22Rv1 (cell line): ENCODE results near the gene CADM1.

Experiments used
- H3K27ac ChIP-seq: fragments of 450-650 bp; 2 replicates; pipeline ENCODE4 v1.5.1; 2017
- CTCF ChIP-seq: fragments of 450-650 bp; IDR thresholded peaks from 2 replicates; pipeline ENCODE4 v1.5.1; 2017; ENCODE audit warnings: mild to moderate bottlenecking
- ZFX ChIP-seq: fragments of 450-650 bp; IDR thresholded peaks from 2 replicates; pipeline ENCODE4 v1.6.1; 2017; ENCODE audit warnings: antibody characterized with exemption, borderline replicate concordance

CADM1 gene

DNA sequence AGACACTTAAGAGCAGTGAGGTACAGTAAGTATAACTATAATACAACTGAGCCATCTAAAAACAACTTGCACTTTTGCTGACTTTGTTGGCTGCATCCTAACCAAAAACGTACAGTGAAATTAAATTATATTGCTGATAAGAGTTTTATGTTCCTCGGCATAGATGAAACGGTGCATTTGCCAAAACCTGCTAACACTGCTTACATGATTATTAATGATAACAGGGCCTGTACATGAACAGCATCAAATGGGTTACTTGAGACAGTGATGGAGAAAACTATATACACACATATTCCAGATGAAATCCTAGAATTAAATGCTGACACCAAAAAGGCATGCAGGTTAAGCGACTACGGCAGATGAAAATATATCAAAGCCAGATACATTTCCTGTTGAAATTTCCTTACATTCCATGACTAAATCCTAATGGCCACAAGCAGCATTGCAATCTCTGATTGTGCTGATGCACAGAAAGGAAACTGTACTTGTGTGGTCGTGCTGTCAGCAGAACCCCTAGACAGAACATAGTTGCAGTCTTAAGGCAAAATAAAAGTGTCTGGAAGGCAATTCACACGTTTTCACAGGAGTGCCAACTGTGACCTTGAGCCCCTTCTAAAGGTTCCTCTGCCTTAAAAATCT lies 143.9 kb downstream of the CADM1 start:
- H3K27ac ChIP-seq = no peak overlapping the region
- no peak for TF ChIP-seq ZFX
- no peak for TF ChIP-seq CTCF

DNA sequence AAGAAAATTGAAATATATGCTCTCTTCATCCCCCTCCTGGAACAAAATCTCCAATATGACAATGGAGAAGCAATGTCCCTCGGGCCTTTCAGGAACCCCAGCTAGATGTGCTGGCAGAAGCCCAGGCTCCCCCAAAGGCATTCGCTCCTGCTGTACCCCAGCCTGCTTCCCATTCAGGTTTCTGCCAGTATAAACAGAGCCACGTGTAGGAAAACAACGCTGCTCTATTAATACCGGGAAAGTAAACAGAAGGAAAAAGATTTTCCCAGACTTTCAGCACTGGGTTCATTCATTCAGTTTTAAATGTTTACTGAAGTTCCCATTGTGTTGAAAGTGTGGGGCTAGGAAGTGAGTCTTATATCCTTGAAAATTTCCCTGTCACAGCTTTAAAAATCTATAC lies 147.1 kb downstream of the CADM1 start:
- TF ChIP-seq CTCF (no peak), ZFX (no peak)
- no peak overlapping the region for H3K27ac ChIP-seq

- TF ChIP-seq ZFX (no peak), CTCF (no peak)
These were observed 151.3 kb downstream of the CADM1 start for GRCh38 chr11:115352805-115353485.

GRCh38 chr11:115349335-115350017 lies 154.7 kb downstream of the CADM1 start:
- TF ChIP-seq CTCF = no peak
- TF ChIP-seq ZFX = no peak
- no peak overlapping the region for H3K27ac ChIP-seq

More at GRCh38 chr11:115352805-115353485, 151.3 kb downstream of the CADM1 start:
- no peak overlapping the region for H3K27ac ChIP-seq

GRCh38 chr11:115348416-115348815 lies 155.8 kb downstream of the CADM1 start:
- H3K27ac ChIP-seq = no peak overlapping the region
- TF ChIP-seq CTCF (no peak), ZFX (no peak)

GRCh38 chr11:115347106-115347505 lies 157.1 kb downstream of the CADM1 start:
- no peak overlapping the region for H3K27ac ChIP-seq
- TF ChIP-seq ZFX (no peak), CTCF (no peak)

DNA sequence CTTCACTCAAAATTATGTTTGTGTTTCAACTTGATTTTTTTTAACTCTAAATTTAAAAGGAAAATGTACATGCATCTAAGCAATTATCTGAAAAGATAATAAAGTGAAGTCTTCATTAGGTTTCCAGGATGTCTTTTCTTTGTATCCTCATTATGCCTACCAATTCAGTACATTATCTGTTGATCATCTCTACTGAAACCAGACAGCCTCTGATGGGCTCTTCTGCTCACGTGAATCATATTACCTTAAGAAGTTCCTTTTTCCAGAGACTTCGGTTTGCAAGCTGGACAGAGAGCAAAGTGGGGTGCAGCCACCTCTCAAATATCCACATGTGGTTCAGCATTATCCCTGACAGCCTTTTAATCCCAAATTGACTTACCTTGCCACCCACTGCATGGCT lies 158.4 kb downstream of the CADM1 start:
- TF ChIP-seq CTCF = no peak
- no peak for TF ChIP-seq ZFX
- no peak overlapping the region for H3K27ac ChIP-seq
